8988T (cell line): Measurements from ENCODE around the gene CRTC1.
"Not testable (repeated sequence)": the region's sequence is repeated elsewhere in the genome, so short reads cannot be mapped to it uniquely, and the experiment has no call there.

Experiments
- DNase-seq: peaks from one replicate; pipeline ENCODE4 v3.0.0; 2011

CRTC1 gene

GRCh38 chr19:18789883-18790565, 106.5 kb downstream of the CRTC1 start:
- peak; percentile 33 for DNase-seq

- DNase-seq = peak; percentile 14
These were observed 107.3 kb downstream of the CRTC1 start, which contains the start of gene COMP for GRCh38 chr19:18790566-18791314. TSS of gene COMP (minus strand) at chr19:18791305. CDS start at chr19:18791269, 36 bp downstream.

GRCh38 chr19:18791315-18791678, 107.8 kb downstream of the CRTC1 start:
- DNase-seq = no peak

- DNase-seq = no peak
These were observed 109.2 kb downstream of the CRTC1 start for GRCh38 chr19:18792661-18793060.

- peak; percentile 21 for DNase-seq
These were observed 109.9 kb downstream of the CRTC1 start for GRCh38 chr19:18793144-18794028.

GRCh38 chr19:18794029-18794313, 110.5 kb downstream of the CRTC1 start:
- no peak for DNase-seq

GRCh38 chr19:18794692-18795091, 111.2 kb downstream of the CRTC1 start:
- DNase-seq = no peak

- DNase-seq = peak; percentile 15
These were observed 112.1 kb downstream of the CRTC1 start for GRCh38 chr19:18795540-18795939.

- peak; percentile 18 for DNase-seq
These were observed 112.8 kb downstream of the CRTC1 start for GRCh38 chr19:18796239-18796638.

- peak; percentile 32 for DNase-seq
These were observed 115.2 kb downstream of the CRTC1 start for GRCh38 chr19:18798384-18799352.

- no peak for DNase-seq
These were observed 116.0 kb downstream of the CRTC1 start for GRCh38 chr19:18799389-18799970.

GRCh38 chr19:18800079-18800478, 116.6 kb downstream of the CRTC1 start:
- no peak for DNase-seq

GRCh38 chr19:18800636-18801035, 117.2 kb downstream of the CRTC1 start:
- DNase-seq = peak; percentile 19

GRCh38 chr19:18802354-18802753, 118.9 kb downstream of the CRTC1 start:
- DNase-seq = peak; percentile 18

GRCh38 chr19:18803550-18804138, 120.2 kb downstream of the CRTC1 start:
- no peak for DNase-seq

- DNase-seq = no peak
These were observed 120.7 kb downstream of the CRTC1 start for GRCh38 chr19:18804139-18804601.

- DNase-seq = peak; percentile 15
These were observed 121.2 kb downstream of the CRTC1 start for GRCh38 chr19:18804643-18805042.

GRCh38 chr19:18807861-18808331, 124.4 kb downstream of the CRTC1 start:
- no peak for DNase-seq

GRCh38 chr19:18809149-18809868, 125.8 kb downstream of the CRTC1 start:
- no peak for DNase-seq

- not testable (repeated sequence) for DNase-seq
These were observed 128.2 kb downstream of the CRTC1 start for GRCh38 chr19:18811638-18812037.

- DNase-seq = no peak
These were observed 130.6 kb downstream of the CRTC1 start for GRCh38 chr19:18814063-18814462.
